Suprapubic skin (tissue), 4 donors: Measurements from ENCODE around the gene SORCS2. TPM values are rescaled to one million over a fixed set of nuclear protein-coding genes. Genes with fewer than 3 reads are reported as not detected.

Source experiments
- DNase-seq, 2 donors: peaks; one replicate each; pipeline ENCODE4 v3.0.0-alpha.2; 2019; ENCODE audit warnings: low spot score in 2 of 2
- H3K27ac ChIP-seq: fragments of 200-600 bp; sonication (generic); one replicate; pipeline ENCODE4 v1.5.1; 2019
- H3K27me3 ChIP-seq: fragments of 200-600 bp; sonication (generic); one replicate; pipeline ENCODE4 v1.5.1; 2019
- H3K36me3 ChIP-seq: fragments of 200-600 bp; sonication (generic); one replicate; pipeline ENCODE4 v1.5.1; 2019
- H3K4me1 ChIP-seq: fragments of 200-600 bp; sonication (generic); one replicate; pipeline ENCODE4 v1.5.1; 2019
- H3K4me3 ChIP-seq: fragments of 200-600 bp; sonication (generic); one replicate; pipeline ENCODE4 v1.5.1; 2019; ENCODE audit warnings: mild to moderate bottlenecking
- H3K9me3 ChIP-seq: fragments of 200-600 bp; sonication (generic); one replicate; pipeline ENCODE4 v1.5.1; 2019
- EP300 ChIP-seq: sonication (generic); formaldehyde crosslinking; IDR thresholded peaks from one replicate; pipeline ENCODE4 v1.6.1; 2017; ENCODE audit warnings: antibody characterized with exemption
- POLR2A ChIP-seq, 2 donors: fragments of 450-650 bp; IDR thresholded peaks; one replicate each; pipeline ENCODE4 v1.6.1; 2017; ENCODE audit warnings: antibody characterized with exemption in 2 of 2, mild to moderate bottlenecking in 2 of 2, moderate library complexity in 2 of 2
- POLR2AphosphoS5 ChIP-seq, 3 donors: sonication (generic); formaldehyde crosslinking; IDR thresholded peaks; one replicate each; pipeline ENCODE4 v1.6.1; 2017; ENCODE audit warnings: antibody characterized with exemption in 3 of 3
- WGBS: methylation state at CpG from one replicate; pipeline ENCODE4 v1.1.5; 2018; 5-methylcytosine and 5-hydroxymethylcytosine counted together
- total RNA-seq, 4 donors: library from RNA; depleted of rRNA; stranded (reverse); fragments of >200 nt; gene quantifications; one replicate each; pipeline ENCODE4 v1.1.0, GENCODE V29; 2016
- TF ChIP-seq, protein P1 (sequence below), 2 donors: fragments of 200-600 bp in 1 of 2; fragments of 450-650 bp in 1 of 2; sonication (generic) in 1 of 2; IDR thresholded peaks; one replicate each; pipeline ENCODE4 v1.5.1; 2016 to 2019; ENCODE audit warnings: antibody characterized with exemption in 2 of 2, mild to moderate bottlenecking in 1 of 2, moderate library complexity in 1 of 2

The SORCS2 gene
- total RNA-seq, 4 donors from 2014 or later: 0.94 to 4.6 (median 1.3) TPM

DNA sequence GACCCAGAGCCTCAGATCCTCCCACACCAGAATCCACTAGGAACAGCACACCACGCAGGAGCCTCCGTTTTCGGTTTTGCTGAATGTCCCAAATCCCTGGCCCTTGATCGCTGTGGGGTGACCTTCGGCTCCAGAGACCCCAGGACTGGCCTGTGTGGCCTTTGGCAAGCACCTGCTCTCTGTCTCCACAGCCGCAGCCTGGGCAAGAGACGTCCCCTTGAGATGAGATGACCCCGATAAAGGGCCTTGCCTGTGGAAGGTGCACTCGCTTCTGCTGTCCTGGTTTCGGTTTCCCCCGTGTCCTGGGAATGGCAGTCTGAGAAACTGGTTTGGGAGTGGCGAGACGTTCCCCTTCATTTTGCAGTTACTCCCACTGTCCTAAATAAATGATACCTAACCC, 232.8 kb downstream of the SORCS2 start:
- Histone ChIP-seq H3K36me3 (no peaks in the 10 kb centered on the region), H3K4me3 (no peak overlapping the region), H3K9me3 (no peaks in the 10 kb centered on the region), H3K4me1 (no peaks in the 10 kb centered on the region), H3K27ac (no peak overlapping the region), H3K27me3 (no peaks in the 10 kb centered on the region)
- DNase-seq: peak; percentile 24 to 58
- 93% methylated on average over 5 of the region's 13 CpGs for WGBS
- TF ChIP-seq, protein P1, sequence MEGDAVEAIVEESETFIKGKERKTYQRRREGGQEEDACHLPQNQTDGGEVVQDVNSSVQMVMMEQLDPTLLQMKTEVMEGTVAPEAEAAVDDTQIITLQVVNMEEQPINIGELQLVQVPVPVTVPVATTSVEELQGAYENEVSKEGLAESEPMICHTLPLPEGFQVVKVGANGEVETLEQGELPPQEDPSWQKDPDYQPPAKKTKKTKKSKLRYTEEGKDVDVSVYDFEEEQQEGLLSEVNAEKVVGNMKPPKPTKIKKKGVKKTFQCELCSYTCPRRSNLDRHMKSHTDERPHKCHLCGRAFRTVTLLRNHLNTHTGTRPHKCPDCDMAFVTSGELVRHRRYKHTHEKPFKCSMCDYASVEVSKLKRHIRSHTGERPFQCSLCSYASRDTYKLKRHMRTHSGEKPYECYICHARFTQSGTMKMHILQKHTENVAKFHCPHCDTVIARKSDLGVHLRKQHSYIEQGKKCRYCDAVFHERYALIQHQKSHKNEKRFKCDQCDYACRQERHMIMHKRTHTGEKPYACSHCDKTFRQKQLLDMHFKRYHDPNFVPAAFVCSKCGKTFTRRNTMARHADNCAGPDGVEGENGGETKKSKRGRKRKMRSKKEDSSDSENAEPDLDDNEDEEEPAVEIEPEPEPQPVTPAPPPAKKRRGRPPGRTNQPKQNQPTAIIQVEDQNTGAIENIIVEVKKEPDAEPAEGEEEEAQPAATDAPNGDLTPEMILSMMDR (IDR thresholded peaks at IDR 0.05): no peak
- TF ChIP-seq EP300 (no peak), POLR2AphosphoS5 (IDR thresholded peaks at IDR 0.05) (no peak), POLR2A (IDR thresholded peaks at IDR 0.05) (no peak)

DNA sequence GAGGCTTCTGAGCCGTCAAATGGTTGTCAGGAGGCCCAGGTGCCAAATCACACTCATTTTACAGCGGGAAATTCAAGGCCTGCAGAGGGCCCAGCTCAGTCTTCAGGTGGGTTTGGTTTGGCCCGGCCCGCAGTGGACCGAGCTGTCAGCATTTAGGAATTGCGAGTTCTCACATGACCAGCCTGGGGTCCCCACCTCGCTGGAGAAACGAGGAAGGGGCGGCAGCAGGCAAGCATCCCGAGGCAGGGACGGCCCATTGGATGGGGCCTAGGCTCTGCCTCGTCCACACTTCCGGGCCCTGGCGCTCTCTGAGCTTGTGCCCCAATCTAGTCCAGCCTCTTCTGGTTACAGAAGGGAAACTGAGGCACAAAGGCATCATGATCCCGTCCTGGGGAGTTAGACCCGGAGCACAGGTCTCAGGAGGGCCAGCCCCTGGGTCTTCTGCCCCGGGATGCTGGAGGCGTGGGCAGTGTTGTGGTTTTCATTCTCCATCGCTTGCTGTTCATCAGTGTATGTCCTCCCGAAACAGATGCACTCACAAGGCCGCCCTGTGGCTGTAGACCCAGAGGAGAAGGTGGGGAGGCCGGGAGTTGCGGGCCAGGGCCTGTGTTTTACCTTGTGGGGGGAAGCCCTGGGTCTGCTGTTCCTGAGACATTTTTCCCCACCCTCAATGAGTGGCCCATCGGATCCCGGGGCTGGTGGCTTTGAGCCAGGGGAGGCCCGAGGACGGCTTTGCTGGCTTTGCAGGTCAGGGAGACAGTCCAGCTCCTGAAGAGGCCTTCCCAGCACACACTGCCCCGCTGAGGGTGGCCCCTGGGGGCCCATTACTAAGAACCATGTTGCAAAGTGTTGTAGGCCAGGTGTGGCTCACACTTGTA, 233.5 kb downstream of the SORCS2 start:
- Histone ChIP-seq H3K4me1 (no peaks in the 10 kb centered on the region), H3K27me3 (no peaks in the 10 kb centered on the region), H3K36me3 (no peaks in the 10 kb centered on the region), H3K4me3 (no peak overlapping the region), H3K27ac (no peak overlapping the region), H3K9me3 (no peaks in the 10 kb centered on the region)
- 88% methylated on average over 14 of the region's 28 CpGs for WGBS
- peak; percentile 35 to 72 for DNase-seq
- TF ChIP-seq POLR2AphosphoS5 (IDR thresholded peaks at IDR 0.05) (no peak), POLR2A (IDR thresholded peaks at IDR 0.05) (no peak), EP300 (no peak)
- TF ChIP-seq, protein P1 (IDR thresholded peaks at IDR 0.05): no peak

DNA sequence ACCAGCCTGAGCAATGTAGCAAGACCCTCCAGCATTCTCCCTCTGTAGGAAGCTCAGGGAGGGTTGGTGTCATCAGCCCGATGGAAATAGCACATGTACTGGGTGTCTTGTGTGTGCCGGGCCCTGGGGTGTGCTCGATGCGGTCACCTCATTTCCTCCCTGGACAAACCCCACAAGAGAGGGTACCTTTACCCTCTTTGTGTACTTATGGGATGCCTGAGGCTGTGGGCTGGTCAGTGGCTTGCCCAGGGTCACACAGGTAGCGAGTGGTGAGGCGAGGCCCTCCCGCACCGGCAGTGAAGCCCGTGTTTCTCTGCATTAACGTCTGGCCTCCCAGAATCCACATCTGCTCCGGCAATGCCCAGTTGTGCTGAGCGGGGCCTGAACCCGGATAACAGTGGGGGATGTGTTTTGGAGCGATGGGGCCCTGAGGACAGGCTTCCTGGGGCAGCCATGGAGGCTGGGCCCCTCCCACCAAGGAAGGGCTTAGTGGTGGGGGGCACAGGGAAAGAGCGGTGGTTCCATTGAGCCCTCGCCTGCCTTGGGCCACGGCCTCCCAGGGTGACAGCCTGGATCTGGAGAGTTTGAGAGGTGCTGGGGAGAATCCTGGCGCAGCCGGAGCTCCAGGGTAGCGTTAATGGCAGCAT, 234.3 kb downstream of the SORCS2 start:
- no peaks in the 10 kb centered on the region for H3K36me3 ChIP-seq
- no peak overlapping the region for H3K4me3 ChIP-seq
- no peak overlapping the region for H3K27ac ChIP-seq
- DNase-seq: peak; percentile 51 to 72
- no peaks in the 10 kb centered on the region for H3K4me1 ChIP-seq
- 92% methylated on average over 14 of the region's 20 CpGs for WGBS
- TF ChIP-seq, protein P1 (IDR thresholded peaks at IDR 0.05): no peak
- TF ChIP-seq EP300: no peak
- no peak for TF ChIP-seq POLR2A (IDR thresholded peaks at IDR 0.05)
- TF ChIP-seq POLR2AphosphoS5 (IDR thresholded peaks at IDR 0.05): no peak
- H3K27me3 ChIP-seq: no peaks in the 10 kb centered on the region
- H3K9me3 ChIP-seq: no peaks in the 10 kb centered on the region

DNA sequence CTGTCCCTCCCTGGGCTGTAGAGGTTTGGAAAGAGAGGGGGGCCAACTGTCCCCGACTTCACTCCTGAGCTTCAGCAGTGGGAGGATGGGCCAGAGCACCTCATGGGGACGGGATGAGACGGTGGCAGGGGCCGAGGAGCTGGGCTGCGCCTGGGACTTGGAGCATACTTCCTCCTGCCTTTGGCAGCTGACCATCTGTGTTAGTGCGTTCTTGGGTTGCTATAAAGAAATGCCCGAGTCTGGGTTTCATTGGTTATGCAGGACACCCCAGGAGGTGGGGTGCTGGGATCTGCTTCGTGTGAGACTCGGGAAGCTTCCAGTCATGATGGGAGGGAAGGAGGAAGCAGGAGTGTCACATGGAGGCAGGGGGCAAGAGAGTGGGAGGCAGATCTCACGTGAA, 235.0 kb downstream of the SORCS2 start:
- 66% methylated on average over 10 of the region's 10 CpGs for WGBS
- TF ChIP-seq POLR2A (IDR thresholded peaks at IDR 0.05) (no peak), EP300 (no peak), POLR2AphosphoS5 (IDR thresholded peaks at IDR 0.05) (no peak)
- TF ChIP-seq, protein P1 (IDR thresholded peaks at IDR 0.05): no peak
- no peaks in the 10 kb centered on the region for H3K27me3 ChIP-seq
- no peak overlapping the region for H3K4me3 ChIP-seq
- no peaks in the 10 kb centered on the region for H3K36me3 ChIP-seq
- DNase-seq: peak in 1 of 2 donors; percentile 30
- no peaks in the 10 kb centered on the region for H3K9me3 ChIP-seq
- no peaks in the 10 kb centered on the region for H3K4me1 ChIP-seq
- H3K27ac ChIP-seq: no peak overlapping the region

DNA sequence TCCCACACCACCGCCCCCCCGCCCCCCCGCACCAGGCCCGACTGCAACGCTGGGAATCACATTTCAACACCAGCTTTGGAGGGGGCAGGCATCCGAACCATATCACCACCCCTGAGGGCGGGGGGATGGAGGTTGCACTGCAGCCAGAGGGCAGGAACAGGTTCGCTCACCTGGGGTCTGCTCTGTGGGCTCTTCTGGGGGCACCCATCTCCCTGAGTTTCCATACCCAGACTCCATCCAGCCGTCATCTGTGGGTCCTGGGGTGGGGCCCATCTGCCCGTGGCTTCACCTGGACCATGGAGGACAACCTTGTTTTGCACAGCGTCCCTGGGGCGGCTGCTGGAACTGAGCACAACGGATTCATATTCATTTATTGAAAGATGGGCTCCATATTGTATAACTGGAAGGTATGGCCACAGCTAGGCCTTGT, 235.5 kb downstream of the SORCS2 start:
- Histone ChIP-seq H3K27me3 (no peaks in the 10 kb centered on the region), H3K4me1 (no peaks in the 10 kb centered on the region), H3K4me3 (no peak overlapping the region), H3K27ac (no peak overlapping the region), H3K9me3 (no peaks in the 10 kb centered on the region), H3K36me3 (no peaks in the 10 kb centered on the region)
- TF ChIP-seq POLR2AphosphoS5 (IDR thresholded peaks at IDR 0.05) (no peak), POLR2A (IDR thresholded peaks at IDR 0.05) (no peak), EP300 (no peak)
- TF ChIP-seq, protein P1 (IDR thresholded peaks at IDR 0.05): no peak
- 94% methylated on average over 7 of the region's 13 CpGs for WGBS
- peak; percentile 17 to 66 for DNase-seq
